Colon (tissue), 2 donors: Measurements from ENCODE around the gene FIGNL1.

Experiments
- FAIRE-seq: peaks from 2 replicates; lab custom pipeline; 2012; peaks lifted over from hg19 to GRCh38; lab: Jason Lieb, UNC
- donor health status: control.
- donor health status: control.

FIGNL1 gene

GRCh38 chr7:50396856-50397255, 53.3 kb downstream of the FIGNL1 start:
- FAIRE-seq = no peak

- no peak for FAIRE-seq
These were observed 55.8 kb downstream of the FIGNL1 start for GRCh38 chr7:50394315-50394714.
